ENCODE data around the gene UBXN1. TPM values are rescaled to one million over a fixed set of nuclear protein-coding genes. Genes with fewer than 3 reads are reported as not detected.

The UBXN1 gene
- total RNA-seq, 1 experiment from 2014 or later: 135 TPM

GRCh38 chr11:62665075-62665598 lies 13.7 kb downstream of the UBXN1 start, which contains the start of the genes C11orf98 and CSKMT (continued):
- TF ChIP-seq ZNF425 (CRISPR knock-in tag; conservative IDR thresholded peaks at IDR 0.05) (peak; percentile 92), KAT7 (CRISPR knock-in tag; IDR thresholded peaks at IDR 0.05; ENCODE audit: borderline replicate concordance) (0 out of 2 replicates have a peak, but pooled peaks have one; percentile 4), ZMAT4 (CRISPR knock-in tag; IDR thresholded peaks at IDR 0.05) (peak; percentile 92), TEAD1 (CRISPR knock-in tag; IDR thresholded peaks at IDR 0.05) (peak; percentile 51; the same call in 1 of the 2 replicates), STAT6 (CRISPR knock-in tag; conservative IDR thresholded peaks at IDR 0.05; ENCODE audit: low read depth) (no peak)

GRCh38 chr11:62664405-62665074 lies 14.3 kb downstream of the UBXN1 start:
- Mint-ChIP-seq H3K27me3 (ENCODE audit: low read depth) (no peaks in the 10 kb centered on the region), H3K4me3 (peak overlapping the region; percentile 97), H3K27ac (peak overlapping the region; percentile 95), H3K4me1 (peaks cover 16% of the 10 kb centered on the region), H3K9me3 (no peaks in the 10 kb centered on the region), H3K36me3 (peaks cover 30% of the 10 kb centered on the region)
- CTCF ChIA-PET: interaction anchor here (0.7 to 2.2 kb wide), 18 partner anchors 11 to 270 kb away, joined by 3 to 10 read pairs (median 5); partner anchors contain the start of genes B3GAT3, BSCL2, EML3 and GANAB
- POLR2A ChIA-PET: interaction anchor here (0.8 to 3.2 kb wide), 33 partner anchors 8 to 191 kb away, joined by 3 to 42 read pairs (median 7); partner anchors contain the start of genes B3GAT3, BSCL2, EEF1G and GANAB
- ATAC-seq (peak; percentile 29), DNase-seq (ENCODE audit: low spot score) (peak; percentile 60)
- peak; percentile 90 for TF ChIP-seq PRDM15 (CRISPR knock-in tag; IDR thresholded peaks at IDR 0.05)
- no peak for TF ChIP-seq CDX4 (CRISPR knock-in tag; IDR thresholded peaks at IDR 0.05; ENCODE audit: borderline replicate concordance)
- no peak; the same call in 1 of the 2 replicates for TF ChIP-seq FOXP1 (CRISPR knock-in tag; IDR thresholded peaks at IDR 0.05; ENCODE audit: borderline replicate concordance)

- ATAC-seq (no peak), DNase-seq (ENCODE audit: low spot score) (no peak)
- Mint-ChIP-seq H3K27me3 (ENCODE audit: low read depth) (no peaks in the 10 kb centered on the region), H3K4me1 (peaks cover 8% of the 10 kb centered on the region), H3K27ac (no peak overlapping the region), H3K4me3 (no peak overlapping the region), H3K9me3 (no peaks in the 10 kb centered on the region), H3K36me3 (no peaks in the 10 kb centered on the region)
- CTCF ChIA-PET: interaction anchor here (1.0 kb wide), 1 partner anchor 38 kb away, joined by 4 read pairs; no protein-coding TSS in a partner anchor
- POLR2A ChIA-PET: interaction anchor here (0.6 to 2.5 kb wide), 4 partner anchors 8 to 43 kb away, joined by 3 to 13 read pairs (median 4); partner anchors contain the start of genes C11orf98, CSKMT and UQCC3
- TF ChIP-seq RORB (CRISPR knock-in tag; IDR thresholded peaks at IDR 0.05) (no peak), ZNF232 (CRISPR knock-in tag; IDR thresholded peaks at IDR 0.05) (no peak), ZNF121 (CRISPR knock-in tag; IDR thresholded peaks at IDR 0.05) (no peak), ZNF423 (CRISPR knock-in tag; IDR thresholded peaks at IDR 0.05) (no peak), TCF7 (CRISPR knock-in tag; IDR thresholded peaks at IDR 0.05; ENCODE audit: low read depth) (no peak), GRHL2 (CRISPR knock-in tag; IDR thresholded peaks at IDR 0.05; ENCODE audit: insufficient replicate concordance, severe bottlenecking) (no peak), EMX1 (CRISPR knock-in tag; IDR thresholded peaks at IDR 0.05) (no peak), E2F5 (CRISPR knock-in tag; IDR thresholded peaks at IDR 0.05) (no peak), MXD4 (CRISPR knock-in tag; IDR thresholded peaks at IDR 0.05; ENCODE audit: borderline replicate concordance) (no peak), JUN (CRISPR knock-in tag; IDR thresholded peaks at IDR 0.05) (no peak), MYBL2 (CRISPR knock-in tag; IDR thresholded peaks at IDR 0.05) (no peak), GABPB1 (CRISPR knock-in tag; IDR thresholded peaks at IDR 0.05) (no peak), ZNF396 (CRISPR knock-in tag; IDR thresholded peaks at IDR 0.05; ENCODE audit: borderline replicate concordance) (no peak)
These were observed 22.0 kb downstream of the UBXN1 start for GRCh38 chr11:62656796-62657429.
